ENCODE data around the gene SLC17A2.

Gene SLC17A2

DNA sequence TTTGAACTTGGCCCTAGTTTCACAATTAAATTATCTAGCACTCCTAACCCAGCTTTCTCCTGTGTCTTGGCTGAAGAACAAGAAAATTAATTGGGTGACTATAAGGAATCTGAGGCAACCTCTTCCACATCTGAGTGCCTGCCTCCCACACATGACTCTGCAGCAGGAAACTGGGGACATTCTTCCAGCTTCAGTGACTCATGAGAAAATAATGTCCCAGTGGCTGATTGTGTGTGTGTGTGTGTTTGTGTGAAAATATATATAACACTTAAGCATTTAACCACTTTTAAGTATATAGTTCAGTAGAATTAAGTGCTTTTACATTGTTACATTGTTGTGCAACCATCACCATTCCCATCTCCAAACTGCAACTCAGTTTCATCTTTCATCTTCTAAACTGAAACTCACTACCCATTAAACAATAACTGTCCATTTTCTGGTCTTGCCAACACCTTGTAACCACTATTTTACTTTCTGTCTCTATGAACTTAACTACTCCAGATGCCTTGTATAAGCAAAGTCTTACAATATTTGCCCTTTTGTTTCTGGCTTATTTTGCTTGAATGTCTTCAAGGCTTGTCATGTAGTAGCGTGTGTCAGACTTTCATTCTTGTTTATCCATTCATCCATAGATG lies 40.8 kb upstream of the SLC17A2 start:
- Histone ChIP-seq H3K4me3 (no peak overlapping the region), H3K36me3 (peaks cover 73 to 86% (median 74%) of the 10 kb centered on the region in 3 donors), H3K4me1 (peaks cover 0 to 55% (median 40%) of the 10 kb centered on the region in 4 donors), H3K27me3 (no peaks in the 10 kb centered on the region), H3K9me3 (no peaks in the 10 kb centered on the region), H3K27ac (peak overlapping the region; percentile 47 to 62)
- intact Hi-C loops (cut with DNase I; ENCODE audit: low total_unique reads), result no loop called here
- TF ChIP-seq, protein P1, sequence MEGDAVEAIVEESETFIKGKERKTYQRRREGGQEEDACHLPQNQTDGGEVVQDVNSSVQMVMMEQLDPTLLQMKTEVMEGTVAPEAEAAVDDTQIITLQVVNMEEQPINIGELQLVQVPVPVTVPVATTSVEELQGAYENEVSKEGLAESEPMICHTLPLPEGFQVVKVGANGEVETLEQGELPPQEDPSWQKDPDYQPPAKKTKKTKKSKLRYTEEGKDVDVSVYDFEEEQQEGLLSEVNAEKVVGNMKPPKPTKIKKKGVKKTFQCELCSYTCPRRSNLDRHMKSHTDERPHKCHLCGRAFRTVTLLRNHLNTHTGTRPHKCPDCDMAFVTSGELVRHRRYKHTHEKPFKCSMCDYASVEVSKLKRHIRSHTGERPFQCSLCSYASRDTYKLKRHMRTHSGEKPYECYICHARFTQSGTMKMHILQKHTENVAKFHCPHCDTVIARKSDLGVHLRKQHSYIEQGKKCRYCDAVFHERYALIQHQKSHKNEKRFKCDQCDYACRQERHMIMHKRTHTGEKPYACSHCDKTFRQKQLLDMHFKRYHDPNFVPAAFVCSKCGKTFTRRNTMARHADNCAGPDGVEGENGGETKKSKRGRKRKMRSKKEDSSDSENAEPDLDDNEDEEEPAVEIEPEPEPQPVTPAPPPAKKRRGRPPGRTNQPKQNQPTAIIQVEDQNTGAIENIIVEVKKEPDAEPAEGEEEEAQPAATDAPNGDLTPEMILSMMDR (IDR thresholded peaks at IDR 0.05), result no peak
- DNase-seq, result peak; percentile 55 to 78

DNA sequence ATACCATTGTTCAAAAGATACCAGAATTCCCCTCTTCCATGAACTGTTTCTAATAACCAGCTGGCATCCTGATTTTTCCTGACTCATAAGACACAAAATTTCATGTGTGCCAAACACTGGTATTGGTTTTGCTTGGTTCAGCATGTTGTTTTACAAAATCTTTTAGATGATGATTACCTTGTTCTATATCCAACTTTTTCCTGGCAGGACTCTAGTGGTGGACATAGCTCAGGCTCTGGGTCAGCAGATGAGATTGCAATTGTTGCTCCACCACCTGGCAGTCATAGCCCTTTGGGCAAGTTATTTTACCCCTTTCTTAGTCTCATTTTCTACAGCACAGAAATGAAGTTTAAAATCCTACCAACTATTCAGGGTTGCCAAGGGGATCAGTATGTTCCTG lies 38.3 kb upstream of the SLC17A2 start:
- peaks cover 0 to 80% (median 63%) of the 10 kb centered on the region in 4 donors for H3K4me1 ChIP-seq
- H3K4me3 ChIP-seq, result no peak overlapping the region
- H3K9me3 ChIP-seq, result no peaks in the 10 kb centered on the region
- no peak overlapping the region for H3K27ac ChIP-seq
- DNase-seq, result no peak
- intact Hi-C loops (cut with DNase I; ENCODE audit: low total_unique reads), result no loop called here
- no peaks in the 10 kb centered on the region for H3K27me3 ChIP-seq
- TF ChIP-seq, protein P1 (IDR thresholded peaks at IDR 0.05), result no peak
- peaks cover 49 to 67% (median 61%) of the 10 kb centered on the region in 3 donors for H3K36me3 ChIP-seq

DNA sequence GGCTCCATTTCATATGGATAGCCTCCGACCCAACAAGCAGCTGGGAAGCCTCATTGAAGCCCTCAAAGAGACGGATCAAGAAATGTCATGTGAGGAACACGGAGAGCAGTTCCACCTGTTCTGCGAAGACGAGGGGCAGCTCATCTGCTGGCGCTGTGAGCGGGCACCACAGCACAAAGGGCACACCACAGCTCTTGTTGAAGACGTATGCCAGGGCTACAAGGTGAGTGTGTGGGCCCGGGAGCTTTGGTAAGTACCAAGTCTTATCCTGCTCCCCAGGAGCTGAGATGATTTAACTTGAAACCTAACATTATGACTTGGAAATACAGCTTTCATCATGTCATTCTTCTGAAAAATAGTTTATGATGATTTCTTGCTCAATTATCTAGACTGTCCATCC lies 36.2 kb upstream of the SLC17A2 start:
- Histone ChIP-seq H3K36me3 (peaks cover 28 to 47% (median 40%) of the 10 kb centered on the region in 3 donors), H3K4me1 (peaks cover 0 to 88% (median 68%) of the 10 kb centered on the region in 4 donors), H3K27me3 (no peaks in the 10 kb centered on the region), H3K4me3 (peak overlapping the region in 1 of 2 donors; percentile 13), H3K27ac (no peak overlapping the region), H3K9me3 (no peaks in the 10 kb centered on the region)
- intact Hi-C loops (cut with DNase I; ENCODE audit: low total_unique reads), result no loop called here
- no peak for DNase-seq
- TF ChIP-seq, protein P1 (IDR thresholded peaks at IDR 0.05), result no peak

DNA sequence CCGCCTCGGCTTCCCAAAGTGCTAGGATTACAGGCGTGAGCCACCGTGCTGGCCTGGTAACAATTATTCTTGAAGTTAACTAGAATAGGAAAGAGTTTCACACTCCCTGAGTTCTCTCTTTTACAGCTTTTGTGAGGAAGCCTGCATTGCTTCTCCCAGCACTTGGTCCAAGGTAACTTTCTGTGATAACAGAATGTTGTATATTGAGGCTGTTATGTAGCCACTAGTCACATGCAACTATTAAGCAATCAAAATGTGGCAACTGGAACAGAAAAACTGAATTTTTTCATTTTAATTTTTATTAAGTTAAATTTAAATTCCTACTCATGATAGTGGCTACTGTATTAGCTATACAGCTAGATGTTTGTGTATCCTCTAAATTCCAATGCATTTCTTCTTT lies 34.6 kb upstream of the SLC17A2 start:
- H3K4me3 ChIP-seq, result peak overlapping the region; percentile 19 to 61
- H3K36me3 ChIP-seq, result peaks cover 18 to 37% (median 33%) of the 10 kb centered on the region in 3 donors
- TF ChIP-seq, protein P1 (IDR thresholded peaks at IDR 0.05), result no peak
- no peak overlapping the region for H3K27ac ChIP-seq
- intact Hi-C loops (cut with DNase I; ENCODE audit: low total_unique reads), result no loop called here
- no peaks in the 10 kb centered on the region for H3K27me3 ChIP-seq
- peaks cover 0 to 76% (median 55%) of the 10 kb centered on the region in 4 donors for H3K4me1 ChIP-seq
- H3K9me3 ChIP-seq, result no peaks in the 10 kb centered on the region
- DNase-seq, result no peak

- intact Hi-C loops (cut with DNase I; ENCODE audit: low total_unique reads), result no loop called here
- no peak for DNase-seq
- peaks cover 7 to 22% (median 19%) of the 10 kb centered on the region in 3 donors for H3K36me3 ChIP-seq
- peaks cover 0 to 64% (median 52%) of the 10 kb centered on the region in 4 donors for H3K4me1 ChIP-seq
- no peaks in the 10 kb centered on the region for H3K27me3 ChIP-seq
- peak overlapping the region; percentile 93 to 95 for H3K27ac ChIP-seq
- H3K4me3 ChIP-seq, result peak overlapping the region; percentile 61 to 73
- TF ChIP-seq, protein P1 (IDR thresholded peaks at IDR 0.05), result no peak
- peaks cover 0 to 3% (median 0%) of the 10 kb centered on the region in 3 donors for H3K9me3 ChIP-seq
These were observed 33.1 kb upstream of the SLC17A2 start for GRCh38 chr6:25963426-25964123.

Data from tibial artery (tissue), 4 donors.